Endothelial cell of umbilical vein (primary cell): ENCODE data around the gene CENPU. TPM values are rescaled to one million over a fixed set of nuclear protein-coding genes. Genes with fewer than 3 reads are reported as not detected.

ENCODE experiments used
- BruUV-seq: library from RNA; stranded (reverse); fragments of 400-500 nt; replicated peaks from 2 replicates; lab custom pipeline; 2021; lab: Mats Ljungman, UMichigan
- CTCF ChIA-PET: fragments of 300-600, 350-600 bp; sonication (Branson Sonifier 250); formaldehyde crosslinking; loops from one replicate; lab custom pipeline; 2021; ENCODE audit warnings: antibody characterized with exemption, inconsistent platforms; lab: Charles Lee
- POLR2A ChIA-PET: fragments of 300-600, 350-600 bp; sonication (Branson Sonifier 250); formaldehyde crosslinking; loops from one replicate; lab custom pipeline; 2021; ENCODE audit warnings: antibody characterized with exemption, inconsistent platforms; lab: Charles Lee
- DNase-seq: peaks from one replicate; pipeline ENCODE4 v3.0.0-alpha.2; 2011; ENCODE audit warnings: low read depth, low spot score
- FAIRE-seq: peaks from 2 replicates; lab custom pipeline; 2011; peaks lifted over from hg19 to GRCh38; lab: Jason Lieb, UNC
- H2AFZ ChIP-seq: 2 replicates; pipeline ENCODE4 v1.6.0; 2012; ENCODE audit warnings: low read depth, low read length, control low read depth, inconsistent platforms
- H3K27ac ChIP-seq: 2 replicates; pipeline ENCODE4 v1.5.1; 2011; ENCODE audit warnings: low read depth, mild to moderate bottlenecking, control low read depth, low read length, moderate library complexity; ENCODE audit not compliant: insufficient read depth
- H3K27me3 ChIP-seq, 2 experiments: 2 replicates each; pipeline versions ENCODE4 v1.6.0 to v1.6.1; 2011; ENCODE audit warnings: low read length in 2 of 2, mixed read lengths in 1 of 2; ENCODE audit not compliant: control insufficient read depth in 2 of 2, insufficient read depth in 2 of 2
- H3K36me3 ChIP-seq, 2 experiments: 2 replicates in 1 of 2; 3 replicates in 1 of 2; pipeline ENCODE4 v1.5.1; 2011; ENCODE audit warnings: low read length in 2 of 2, mild to moderate bottlenecking in 1 of 2, moderate library complexity in 1 of 2; ENCODE audit not compliant: control insufficient read depth in 2 of 2, insufficient read depth in 2 of 2; ENCODE audit errors: extremely low read depth in 1 of 2
- H3K4me1 ChIP-seq: 3 replicates; pipeline ENCODE4 v1.5.1; 2011; ENCODE audit warnings: mild to moderate bottlenecking, low read length; ENCODE audit not compliant: control insufficient read depth, insufficient read depth; ENCODE audit errors: extremely low read depth
- H3K4me2 ChIP-seq: 2 replicates; pipeline ENCODE4 v1.6.1; 2011; ENCODE audit warnings: low read length, control low read depth, mixed read lengths; ENCODE audit not compliant: insufficient read depth
- H3K4me3 ChIP-seq, 3 experiments: fragments of 200-600 bp in 1 of 3; sonication (generic), shearing (Covaris generic) in 1 of 3; replicated peaks in 1 of 3; 2 replicates each; pipeline ENCODE4 v1.5.1; 2011 to 2016; ENCODE audit warnings: control low read depth in 3 of 3, low read length in 3 of 3, mild to moderate bottlenecking in 2 of 3, inconsistent platforms in 1 of 3, low read depth in 1 of 3, moderate library complexity in 1 of 3; ENCODE audit not compliant: insufficient read depth in 1 of 3
- H3K79me2 ChIP-seq: 2 replicates; pipeline ENCODE4 v1.6.0; 2012; ENCODE audit warnings: low read length, inconsistent platforms; ENCODE audit not compliant: control insufficient read depth, insufficient read depth
- H3K9ac ChIP-seq: replicated peaks from 2 replicates; pipeline ENCODE3; 2011; ENCODE audit warnings: low read length, control low read depth; ENCODE audit not compliant: insufficient read depth; ENCODE audit errors: extremely low read depth
- H3K9me1 ChIP-seq: replicated peaks from 3 replicates; pipeline ENCODE4 v1.6.0; 2011; ENCODE audit warnings: mild to moderate bottlenecking, low read length; ENCODE audit not compliant: control insufficient read depth, insufficient read depth; ENCODE audit errors: extremely low read depth
- H3K9me3 ChIP-seq: replicated peaks from 2 replicates; pipeline ENCODE4 v1.5.1; 2012; ENCODE audit warnings: low read length, inconsistent platforms; ENCODE audit not compliant: control insufficient read depth, insufficient read depth
- H4K20me1 ChIP-seq: replicated peaks from 2 replicates; pipeline ENCODE3; 2011; ENCODE audit warnings: mild to moderate bottlenecking, low read length; ENCODE audit not compliant: control insufficient read depth, insufficient read depth; ENCODE audit errors: extremely low read depth
- EZH2 ChIP-seq: IDR thresholded peaks from 2 replicates; pipeline ENCODE4 v1.6.1; 2012; ENCODE audit warnings: borderline replicate concordance, low read depth, mild to moderate bottlenecking, moderate library complexity, low read length, inconsistent platforms; ENCODE audit not compliant: severe bottlenecking
- FOS ChIP-seq: IDR thresholded peaks from 2 replicates; pipeline ENCODE4 v1.6.1; 2011; ENCODE audit warnings: mild to moderate bottlenecking, low read length, moderate library complexity, borderline replicate concordance; ENCODE audit not compliant: insufficient read depth
- GATA2 ChIP-seq: IDR thresholded peaks from 2 replicates; pipeline ENCODE4 v1.7.0; 2011; ENCODE audit warnings: low read depth, mild to moderate bottlenecking, moderate library complexity, mixed read lengths, low read length; ENCODE audit not compliant: insufficient read length, insufficient read depth
- JUN ChIP-seq: IDR thresholded peaks from 2 replicates; pipeline ENCODE4 v1.6.1; 2011; ENCODE audit warnings: borderline replicate concordance, low read depth; ENCODE audit not compliant: insufficient read length, insufficient read depth
- MYC ChIP-seq: IDR thresholded peaks from one replicate; pipeline ENCODE4 v1.6.1; 2011; ENCODE audit warnings: mild to moderate bottlenecking, low read depth, low read length
- POLR2A ChIP-seq: IDR thresholded peaks from 2 replicates; pipeline ENCODE4 v1.6.1; 2012; ENCODE audit warnings: low read depth, mild to moderate bottlenecking, control low read depth, low read length
- POLR2AphosphoS5 ChIP-seq: IDR thresholded peaks from 2 replicates; pipeline ENCODE4 v1.6.1; 2012; ENCODE audit warnings: low read depth, mild to moderate bottlenecking, control low read depth, low read length, moderate library complexity; ENCODE audit not compliant: insufficient read depth
- dilution Hi-C: fragments of 300-500 bp; cut with MboI; formaldehyde crosslinking; loops from one replicate; pipeline ENCODE4 v1.15.0; 2019; ENCODE audit warnings: low sequenced_read_pairs; ENCODE audit not compliant: extremely low pct_ligation_motif_present
- intact Hi-C: fragments of 100-400 bp; cut with micrococcal nuclease; formaldehyde crosslinking; loops from one replicate; pipeline ENCODE4 v1.10.0; 2022
- polyA plus RNA-seq, 4 experiments: library from polyadenylated mRNA; depleted of rRNA in 3 of 4; stranded (reverse) in 3 of 4; unstranded in 1 of 4; fragments of >200 nt; gene quantifications; 2 replicates each; pipeline versions ENCODE4 v1.2.1 to v1.2.3, GENCODE V29; 2011 to 2012; ENCODE audit warnings: missing spikeins in 1 of 4
- total RNA-seq: library from RNA; stranded (reverse); gene quantifications from 2 replicates; pipeline ENCODE4 v1.2.3, GENCODE V29; 2021
- TF ChIP-seq, protein P1 (sequence below), 2 donors: IDR thresholded peaks; 1 replicate in 1 of 2; 2 replicates in 1 of 2; pipeline ENCODE4 v1.5.1; 2011; ENCODE audit warnings: low read length in 2 of 2, mild to moderate bottlenecking in 2 of 2, moderate library complexity in 2 of 2, control low read depth in 1 of 2, inconsistent platforms in 1 of 2, low read depth in 1 of 2; ENCODE audit not compliant: insufficient read depth in 1 of 2; ENCODE audit errors: extremely low read depth in 1 of 2
- TF ChIP-seq, protein P2 (sequence below): IDR thresholded peaks from 2 replicates; pipeline ENCODE4 v1.6.1; 2011; ENCODE audit not compliant: insufficient read depth, insufficient read length

Gene CENPU
- total and polyA plus RNA-seq, 2 donors (not counting 3 experiments of a cell fraction or from before 2014, with no cell fraction given): 7.0 to 37.9 TPM

DNA sequence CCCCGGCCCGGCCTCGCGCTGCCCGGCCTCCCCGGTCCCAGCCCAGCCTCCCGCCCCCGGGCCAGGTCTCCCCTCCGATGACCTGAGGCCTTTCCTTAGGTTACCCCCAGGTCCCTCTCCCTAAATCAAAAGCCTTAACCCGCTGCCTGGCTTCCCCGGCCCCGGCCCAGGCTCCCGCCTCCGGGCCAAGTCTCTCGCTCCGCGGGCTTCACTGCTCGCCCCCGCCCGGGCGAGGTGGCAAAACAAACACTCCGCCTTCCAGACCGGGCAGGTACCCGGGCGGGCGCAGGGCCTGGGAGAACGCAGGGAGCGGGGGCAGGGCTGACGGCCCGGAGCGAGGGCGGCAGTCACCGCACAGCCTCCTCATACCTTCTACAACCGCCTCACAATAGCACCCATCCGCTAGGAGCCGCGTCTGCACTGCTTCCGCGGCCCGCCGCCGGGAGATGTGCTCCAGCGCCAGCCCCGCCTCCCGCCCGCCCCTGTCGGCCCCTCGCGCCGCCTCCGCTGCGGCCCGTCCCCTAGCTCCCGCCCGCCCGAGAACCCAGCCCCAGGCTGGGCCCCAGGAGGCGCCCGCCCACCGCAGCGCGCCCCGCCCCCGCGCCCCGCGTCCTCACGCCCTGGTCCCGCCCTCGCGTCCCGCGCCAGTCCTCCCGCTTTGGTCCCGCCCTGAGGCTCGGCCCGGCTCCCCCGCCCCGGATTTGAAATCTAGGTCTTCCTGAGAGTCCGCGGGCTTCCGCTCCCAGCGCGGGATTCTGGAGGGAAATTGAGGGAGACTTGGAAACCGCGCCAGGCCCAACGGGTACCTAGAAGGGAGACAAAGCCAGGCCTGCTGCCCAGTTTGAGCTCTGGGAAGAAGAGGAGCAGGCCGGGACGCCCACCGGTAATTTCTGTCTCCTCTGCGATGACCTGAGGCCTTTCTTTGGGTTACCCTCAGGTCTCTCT lies 84.6 kb downstream of the CENPU start, which contains the start of the genes CASP3 and PRIMPOL:
TSS of gene CASP3 (minus strand) at position 422 of the 945 bp plus-strand sequence. CDS start 10,994 bp downstream, outside the sequence.
TSS of gene PRIMPOL (plus strand) at position 713 of the 945 bp plus-strand sequence. CDS start 7,403 bp downstream, outside the sequence.
- DNase-seq: peak; percentile 97
- peaks cover 57% of the 10 kb centered on the region for H3K79me2 ChIP-seq
- no peaks in the 10 kb centered on the region for H3K27me3 ChIP-seq
- peak within 1 kb of the TSS; percentile 96 for H3K27ac ChIP-seq
- H3K9me3 ChIP-seq: no peaks in the 10 kb centered on the region
- intact Hi-C loops (loop anchor here (1.0 to 10.0 kb wide), 12 partner anchors 39 to 1126 kb away; partner anchors contain the start of genes IRF2 and SLC25A4), dilution Hi-C loops (no loop called here)
- H3K9me1 ChIP-seq: no peaks in the 10 kb centered on the region
- POLR2A ChIA-PET: interaction anchor here (0.6 to 2.9 kb wide), 19 partner anchors 10 to 1890 kb away, joined by 3 to 17 read pairs (median 4); partner anchors contain the start of genes CENPU and IRF2
- no peaks in the 10 kb centered on the region for H3K36me3 ChIP-seq
- peaks cover 44% of the 10 kb centered on the region for H3K4me1 ChIP-seq
- no peaks in the 10 kb centered on the region for H4K20me1 ChIP-seq
- H3K9ac ChIP-seq: peak within 1 kb of the TSS; percentile 99
- peak within 1 kb of the TSS; percentile 49 to 89 (median 78) for H3K4me3 ChIP-seq
- peak within 1 kb of the TSS; percentile 87 for H2AFZ ChIP-seq
- peak within 1 kb of the TSS; percentile 96 for H3K4me2 ChIP-seq
- TF ChIP-seq POLR2AphosphoS5: peak; percentile 96
- no peak for TF ChIP-seq MYC
- peak; percentile 87 for TF ChIP-seq POLR2A
- TF ChIP-seq, protein P1, sequence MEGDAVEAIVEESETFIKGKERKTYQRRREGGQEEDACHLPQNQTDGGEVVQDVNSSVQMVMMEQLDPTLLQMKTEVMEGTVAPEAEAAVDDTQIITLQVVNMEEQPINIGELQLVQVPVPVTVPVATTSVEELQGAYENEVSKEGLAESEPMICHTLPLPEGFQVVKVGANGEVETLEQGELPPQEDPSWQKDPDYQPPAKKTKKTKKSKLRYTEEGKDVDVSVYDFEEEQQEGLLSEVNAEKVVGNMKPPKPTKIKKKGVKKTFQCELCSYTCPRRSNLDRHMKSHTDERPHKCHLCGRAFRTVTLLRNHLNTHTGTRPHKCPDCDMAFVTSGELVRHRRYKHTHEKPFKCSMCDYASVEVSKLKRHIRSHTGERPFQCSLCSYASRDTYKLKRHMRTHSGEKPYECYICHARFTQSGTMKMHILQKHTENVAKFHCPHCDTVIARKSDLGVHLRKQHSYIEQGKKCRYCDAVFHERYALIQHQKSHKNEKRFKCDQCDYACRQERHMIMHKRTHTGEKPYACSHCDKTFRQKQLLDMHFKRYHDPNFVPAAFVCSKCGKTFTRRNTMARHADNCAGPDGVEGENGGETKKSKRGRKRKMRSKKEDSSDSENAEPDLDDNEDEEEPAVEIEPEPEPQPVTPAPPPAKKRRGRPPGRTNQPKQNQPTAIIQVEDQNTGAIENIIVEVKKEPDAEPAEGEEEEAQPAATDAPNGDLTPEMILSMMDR (IDR thresholded peaks at IDR 0.05; ENCODE audit: extremely low read depth in 1 of 2, insufficient read depth in 1 of 2, low read depth in 1 of 2, low read length in 2 of 2): peak in 1 of 2 donors; percentile 37
- no peak for TF ChIP-seq FOS
- TF ChIP-seq EZH2: no peak
- TF ChIP-seq, protein P2, sequence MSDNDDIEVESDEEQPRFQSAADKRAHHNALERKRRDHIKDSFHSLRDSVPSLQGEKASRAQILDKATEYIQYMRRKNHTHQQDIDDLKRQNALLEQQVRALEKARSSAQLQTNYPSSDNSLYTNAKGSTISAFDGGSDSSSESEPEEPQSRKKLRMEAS: no peak
- TF ChIP-seq GATA2: no peak
- no peak for TF ChIP-seq JUN
- BruUV-seq: no TSS peak
- FAIRE-seq: peak; percentile 85
- CTCF ChIA-PET: interaction anchor here (0.6 to 3.9 kb wide), 23 partner anchors 13 to 447 kb away, joined by 3 to 30 read pairs (median 4); partner anchors contain the start of gene CENPU
